ENCODE data around the gene PTBP3. TPM values are rescaled to one million over a fixed set of nuclear protein-coding genes. Genes with fewer than 3 reads are reported as not detected.

Gene PTBP3
- total and polyA plus RNA-seq, 2 of the 13 experiments (the other 11 are each of a cell fraction or from before 2014, with no cell fraction given), result 52.8 to 61.1 TPM

DNA sequence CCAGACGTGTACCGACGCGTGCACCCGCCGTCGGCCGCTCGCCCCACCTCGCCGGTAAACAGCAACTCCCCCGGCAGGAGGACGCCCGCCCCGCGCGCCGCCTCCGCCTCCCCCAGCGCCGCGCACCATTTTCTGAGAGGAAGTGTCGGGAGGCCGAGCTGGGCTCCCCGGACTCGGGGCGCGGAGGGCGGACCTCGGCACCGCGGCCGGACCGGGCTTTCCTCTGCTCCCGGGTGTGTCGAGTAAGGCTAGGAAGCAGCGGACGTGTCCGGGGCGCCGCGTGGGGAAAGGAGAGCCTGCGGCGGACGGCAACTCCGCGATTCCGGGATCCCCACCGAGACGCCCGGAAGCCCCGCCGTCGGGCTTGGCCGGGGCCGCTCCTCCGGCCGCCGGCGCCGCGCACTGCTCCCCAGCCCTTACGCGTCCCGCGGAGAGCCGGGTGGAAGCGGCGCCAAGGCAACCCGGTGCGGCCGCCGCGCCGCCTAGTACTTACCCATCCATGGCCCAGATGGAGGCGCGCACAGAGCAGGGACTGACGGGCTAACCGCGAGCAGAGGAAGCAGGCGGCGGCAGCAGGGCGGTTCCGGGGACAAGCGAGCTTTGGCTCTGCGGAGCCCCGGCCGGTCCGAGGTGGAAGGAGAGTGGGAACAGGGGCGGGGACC, at the start of gene PTBP3 (continued):
- TF ChIP-seq, protein P1, sequence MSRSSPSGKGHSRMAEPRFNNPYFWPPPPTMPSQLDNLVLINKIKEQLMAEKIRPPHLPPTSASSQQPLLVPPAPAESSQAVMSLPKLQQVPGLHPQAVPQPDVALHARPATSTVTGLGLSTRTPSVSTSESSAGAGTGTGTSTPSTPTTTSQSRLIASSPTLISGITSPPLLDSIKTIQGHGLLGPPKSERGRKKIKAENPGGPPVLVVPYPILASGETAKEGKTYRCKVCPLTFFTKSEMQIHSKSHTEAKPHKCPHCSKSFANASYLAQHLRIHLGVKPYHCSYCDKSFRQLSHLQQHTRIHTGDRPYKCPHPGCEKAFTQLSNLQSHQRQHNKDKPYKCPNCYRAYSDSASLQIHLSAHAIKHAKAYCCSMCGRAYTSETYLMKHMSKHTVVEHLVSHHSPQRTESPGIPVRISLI (CRISPR knock-in tag; IDR thresholded peaks at IDR 0.05; ENCODE audit: borderline replicate concordance), result 0 out of 2 replicates have a peak, but pooled peaks have one; percentile 3
- TF ChIP-seq ZNF703 (CRISPR knock-in tag; IDR thresholded peaks at IDR 0.05; ENCODE audit: borderline replicate concordance), result peak; percentile 36; the same call in 1 of the 2 replicates
- TF ChIP-seq ZNF446 (CRISPR knock-in tag; IDR thresholded peaks at IDR 0.05), result peak; percentile 81; the same call in 1 of the 2 replicates
- TF ChIP-seq, protein P2, sequence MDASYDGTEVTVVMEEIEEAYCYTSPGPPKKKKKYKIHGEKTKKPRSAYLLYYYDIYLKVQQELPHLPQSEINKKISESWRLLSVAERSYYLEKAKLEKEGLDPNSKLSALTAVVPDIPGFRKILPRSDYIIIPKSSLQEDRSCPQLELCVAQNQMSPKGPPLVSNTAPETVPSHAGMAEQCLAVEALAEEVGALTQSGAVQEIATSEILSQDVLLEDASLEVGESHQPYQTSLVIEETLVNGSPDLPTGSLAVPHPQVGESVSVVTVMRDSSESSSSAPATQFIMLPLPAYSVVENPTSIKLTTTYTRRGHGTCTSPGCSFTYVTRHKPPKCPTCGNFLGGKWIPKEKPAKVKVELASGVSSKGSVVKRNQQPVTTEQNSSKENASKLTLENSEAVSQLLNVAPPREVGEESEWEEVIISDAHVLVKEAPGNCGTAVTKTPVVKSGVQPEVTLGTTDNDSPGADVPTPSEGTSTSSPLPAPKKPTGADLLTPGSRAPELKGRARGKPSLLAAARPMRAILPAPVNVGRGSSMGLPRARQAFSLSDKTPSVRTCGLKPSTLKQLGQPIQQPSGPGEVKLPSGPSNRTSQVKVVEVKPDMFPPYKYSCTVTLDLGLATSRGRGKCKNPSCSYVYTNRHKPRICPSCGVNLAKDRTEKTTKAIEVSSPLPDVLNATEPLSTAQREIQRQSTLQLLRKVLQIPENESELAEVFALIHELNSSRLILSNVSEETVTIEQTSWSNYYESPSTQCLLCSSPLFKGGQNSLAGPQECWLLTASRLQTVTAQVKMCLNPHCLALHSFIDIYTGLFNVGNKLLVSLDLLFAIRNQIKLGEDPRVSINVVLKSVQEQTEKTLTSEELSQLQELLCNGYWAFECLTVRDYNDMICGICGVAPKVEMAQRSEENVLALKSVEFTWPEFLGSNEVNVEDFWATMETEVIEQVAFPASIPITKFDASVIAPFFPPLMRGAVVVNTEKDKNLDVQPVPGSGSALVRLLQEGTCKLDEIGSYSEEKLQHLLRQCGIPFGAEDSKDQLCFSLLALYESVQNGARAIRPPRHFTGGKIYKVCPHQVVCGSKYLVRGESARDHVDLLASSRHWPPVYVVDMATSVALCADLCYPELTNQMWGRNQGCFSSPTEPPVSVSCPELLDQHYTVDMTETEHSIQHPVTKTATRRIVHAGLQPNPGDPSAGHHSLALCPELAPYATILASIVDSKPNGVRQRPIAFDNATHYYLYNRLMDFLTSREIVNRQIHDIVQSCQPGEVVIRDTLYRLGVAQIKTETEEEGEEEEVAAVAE (CRISPR knock-in tag; IDR thresholded peaks at IDR 0.05; ENCODE audit: borderline replicate concordance), result no peak
- TF ChIP-seq ZNF337 (CRISPR knock-in tag; IDR thresholded peaks at IDR 0.05; ENCODE audit: borderline replicate concordance, low read depth), result no peak
- TF ChIP-seq BCL6 (CRISPR knock-in tag; IDR thresholded peaks at IDR 0.05), result peak; percentile 41; the same call in 1 of the 2 replicates
- peak; percentile 75; the same call in 1 of the 2 replicates for TF ChIP-seq KDM5B (CRISPR knock-in tag; IDR thresholded peaks at IDR 0.05; ENCODE audit: borderline replicate concordance)
- TF ChIP-seq, protein P3, sequence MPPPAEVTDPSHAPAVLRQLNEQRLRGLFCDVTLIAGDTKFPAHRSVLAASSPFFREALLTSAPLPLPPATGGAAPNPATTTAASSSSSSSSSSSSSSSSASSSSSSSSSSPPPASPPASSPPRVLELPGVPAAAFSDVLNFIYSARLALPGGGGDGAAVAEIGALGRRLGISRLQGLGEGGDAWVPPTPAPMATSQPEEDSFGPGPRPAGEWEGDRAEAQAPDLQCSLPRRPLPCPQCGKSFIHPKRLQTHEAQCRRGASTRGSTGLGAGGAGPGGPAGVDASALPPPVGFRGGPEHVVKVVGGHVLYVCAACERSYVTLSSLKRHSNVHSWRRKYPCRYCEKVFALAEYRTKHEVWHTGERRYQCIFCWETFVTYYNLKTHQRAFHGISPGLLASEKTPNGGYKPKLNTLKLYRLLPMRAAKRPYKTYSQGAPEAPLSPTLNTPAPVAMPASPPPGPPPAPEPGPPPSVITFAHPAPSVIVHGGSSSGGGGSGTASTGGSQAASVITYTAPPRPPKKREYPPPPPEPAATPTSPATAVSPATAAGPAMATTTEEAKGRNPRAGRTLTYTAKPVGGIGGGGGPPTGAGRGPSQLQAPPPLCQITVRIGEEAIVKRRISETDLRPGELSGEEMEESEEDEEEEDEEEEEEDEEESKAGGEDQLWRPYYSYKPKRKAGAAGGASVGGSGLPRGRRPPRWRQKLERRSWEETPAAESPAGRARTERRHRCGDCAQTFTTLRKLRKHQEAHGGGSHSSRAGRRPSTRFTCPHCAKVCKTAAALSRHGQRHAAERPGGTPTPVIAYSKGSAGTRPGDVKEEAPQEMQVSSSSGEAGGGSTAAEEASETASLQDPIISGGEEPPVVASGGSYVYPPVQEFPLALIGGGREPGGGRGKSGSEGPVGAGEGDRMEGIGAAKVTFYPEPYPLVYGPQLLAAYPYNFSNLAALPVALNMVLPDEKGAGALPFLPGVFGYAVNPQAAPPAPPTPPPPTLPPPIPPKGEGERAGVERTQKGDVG (CRISPR knock-in tag; IDR thresholded peaks at IDR 0.05; ENCODE audit: borderline replicate concordance), result no peak
- TF ChIP-seq CHD2 (IDR thresholded peaks at IDR 0.05; ENCODE audit: low read depth, low read length), result no peak
- peak; percentile 68; the same call in 1 of the 2 replicates for TF ChIP-seq ZNF780A (CRISPR knock-in tag; IDR thresholded peaks at IDR 0.05)
- TF ChIP-seq, protein P4, sequence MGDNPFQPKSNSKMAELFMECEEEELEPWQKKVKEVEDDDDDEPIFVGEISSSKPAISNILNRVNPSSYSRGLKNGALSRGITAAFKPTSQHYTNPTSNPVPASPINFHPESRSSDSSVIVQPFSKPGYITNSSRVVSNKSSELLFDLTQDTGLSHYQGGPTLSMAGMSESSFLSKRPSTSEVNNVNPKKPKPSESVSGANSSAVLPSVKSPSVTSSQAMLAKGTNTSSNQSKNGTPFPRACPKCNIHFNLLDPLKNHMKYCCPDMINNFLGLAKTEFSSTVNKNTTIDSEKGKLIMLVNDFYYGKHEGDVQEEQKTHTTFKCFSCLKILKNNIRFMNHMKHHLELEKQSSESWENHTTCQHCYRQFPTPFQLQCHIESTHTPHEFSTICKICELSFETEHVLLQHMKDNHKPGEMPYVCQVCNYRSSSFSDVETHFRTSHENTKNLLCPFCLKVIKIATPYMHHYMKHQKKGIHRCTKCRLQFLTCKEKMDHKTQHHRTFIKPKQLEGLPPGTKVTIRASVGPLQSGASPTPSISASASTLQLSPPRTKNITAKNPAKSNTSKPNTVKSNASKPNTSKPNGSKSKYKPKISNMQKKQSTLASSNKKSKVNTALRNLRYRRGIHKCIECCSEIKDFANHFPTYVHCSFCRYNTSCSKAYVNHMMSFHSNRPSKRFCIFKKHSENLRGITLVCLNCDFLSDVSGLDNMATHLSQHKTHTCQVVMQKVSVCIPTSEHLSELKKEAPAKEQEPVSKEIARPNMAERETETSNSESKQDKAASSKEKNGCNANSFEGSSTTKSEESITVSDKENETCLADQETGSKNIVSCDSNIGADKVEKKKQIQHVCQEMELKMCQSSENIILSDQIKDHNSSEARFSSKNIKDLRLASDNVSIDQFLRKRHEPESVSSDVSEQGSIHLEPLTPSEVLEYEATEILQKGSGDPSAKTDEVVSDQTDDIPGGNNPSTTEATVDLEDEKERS (CRISPR knock-in tag; IDR thresholded peaks at IDR 0.05), result no peak; the same call in 1 of the 2 replicates
- peak; percentile 48; the same call in 1 of the 2 replicates for TF ChIP-seq MED1 (CRISPR knock-in tag; IDR thresholded peaks at IDR 0.05)
- TF ChIP-seq MTA1 (CRISPR knock-in tag; IDR thresholded peaks at IDR 0.05; ENCODE audit: borderline replicate concordance), result peak; percentile 81; the same call in 1 of the 2 replicates
- peak; percentile 74 for TF ChIP-seq HOXA3 (CRISPR knock-in tag; IDR thresholded peaks at IDR 0.05)
- peak; percentile 55; the same call in 1 of the 2 replicates for TF ChIP-seq NRL (CRISPR knock-in tag; IDR thresholded peaks at IDR 0.05; ENCODE audit: borderline replicate concordance)
- no peak for TF ChIP-seq NFYC (CRISPR knock-in tag; IDR thresholded peaks at IDR 0.05)
